GM12891 (cell line): ENCODE data around the gene PLP2.
"Not testable (repeated sequence)": the region's sequence is repeated elsewhere in the genome, so short reads cannot be mapped to it uniquely, and the experiment has no call there.

Source experiments
- DNase-seq: peaks from one replicate; pipeline ENCODE4 v3.0.0; 2011; ENCODE audit warnings: low spot score; ENCODE audit not compliant: insufficient read length
- FAIRE-seq: peaks from 2 replicates; lab custom pipeline; 2011; peaks lifted over from hg19 to GRCh38; lab: Jason Lieb, UNC
- PAX5 ChIP-seq: IDR thresholded peaks from 2 replicates; pipeline ENCODE4 v1.6.1; 2011; ENCODE audit warnings: low read length, moderate library complexity, mild to moderate bottlenecking; ENCODE audit not compliant: insufficient read depth, severe bottlenecking
- POLR2A ChIP-seq: IDR thresholded peaks from 2 replicates; pipeline ENCODE4 v1.6.1; 2011; ENCODE audit warnings: low read depth, low read length, control low read depth
- POLR2AphosphoS5 ChIP-seq: IDR thresholded peaks from 2 replicates; pipeline ENCODE4 v1.6.1; 2011; ENCODE audit warnings: low read depth, low read length, control low read depth
- POU2F2 ChIP-seq: IDR thresholded peaks from 2 replicates; pipeline ENCODE4 v1.6.1; 2011; ENCODE audit warnings: low read depth, mild to moderate bottlenecking, control low read depth, low read length, moderate library complexity
- SPI1 ChIP-seq: IDR thresholded peaks from 2 replicates; pipeline ENCODE4 v1.6.1; 2011; ENCODE audit warnings: low read depth, low read length, control low read depth
- TAF1 ChIP-seq: IDR thresholded peaks from 2 replicates; pipeline ENCODE4 v1.6.1; 2011; ENCODE audit warnings: low read depth, low read length, control low read depth

Gene PLP2

DNA sequence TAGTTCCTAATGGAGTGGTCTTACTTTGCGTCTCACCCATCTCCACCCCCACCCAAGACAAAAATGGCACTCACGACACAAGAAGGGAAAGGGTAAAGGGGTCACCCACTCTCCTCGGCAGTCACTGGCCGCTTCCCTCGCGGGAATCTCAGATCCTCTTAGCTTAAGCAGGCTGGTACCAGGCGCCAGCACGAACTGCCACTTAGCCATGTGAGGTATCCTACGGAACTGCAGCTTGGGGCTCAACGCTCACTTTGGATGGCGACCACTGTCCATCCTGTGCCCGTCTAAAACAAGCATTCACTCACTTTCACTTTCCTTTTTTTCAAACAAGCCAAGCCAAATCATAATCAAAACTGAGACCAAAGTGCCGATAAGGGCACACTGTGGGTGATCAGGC lies 23.8 kb upstream of the PLP2 start:
- no peak for TF ChIP-seq POLR2A
- TF ChIP-seq SPI1 = no peak
- TF ChIP-seq PAX5 = no peak
- TF ChIP-seq POLR2AphosphoS5 = no peak
- no peak for TF ChIP-seq TAF1
- no peak for TF ChIP-seq POU2F2
- no peak for FAIRE-seq
- no peak for DNase-seq

DNA sequence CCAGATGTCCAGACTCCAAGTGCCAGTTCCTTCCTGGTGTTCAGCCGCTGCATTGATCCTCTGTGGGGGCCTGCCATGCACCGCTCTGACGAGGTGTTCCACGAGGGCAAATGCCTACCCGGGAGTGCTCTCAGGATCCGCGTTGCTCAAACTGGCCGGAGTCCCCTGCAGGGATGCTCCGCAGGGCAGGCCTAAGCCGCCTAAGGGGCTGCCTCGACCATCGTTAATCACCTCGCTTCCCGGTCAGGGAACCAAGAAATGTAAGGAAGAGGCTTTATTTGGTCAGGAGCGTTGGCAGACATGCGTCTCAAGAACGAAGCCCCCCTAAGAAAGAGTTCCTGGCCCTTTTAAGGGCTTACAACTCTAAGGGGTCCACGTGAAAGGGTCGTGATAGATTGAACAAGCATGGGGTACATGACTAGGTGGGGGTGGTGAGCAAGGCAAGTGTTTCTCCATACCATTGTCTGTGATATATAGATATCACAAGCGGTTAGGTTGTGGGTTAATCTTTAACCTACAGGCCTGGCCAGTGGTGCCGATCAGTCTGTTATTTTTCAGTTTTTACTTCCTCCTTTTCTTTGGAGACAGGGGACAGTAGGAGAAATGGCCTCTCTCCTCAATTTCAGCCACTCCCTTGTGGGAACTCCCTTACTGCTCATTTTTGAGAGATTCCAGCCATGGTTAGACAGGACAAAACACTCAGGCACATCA lies 23.2 kb upstream of the PLP2 start:
- not testable (repeated sequence) for FAIRE-seq, DNase-seq

DNA sequence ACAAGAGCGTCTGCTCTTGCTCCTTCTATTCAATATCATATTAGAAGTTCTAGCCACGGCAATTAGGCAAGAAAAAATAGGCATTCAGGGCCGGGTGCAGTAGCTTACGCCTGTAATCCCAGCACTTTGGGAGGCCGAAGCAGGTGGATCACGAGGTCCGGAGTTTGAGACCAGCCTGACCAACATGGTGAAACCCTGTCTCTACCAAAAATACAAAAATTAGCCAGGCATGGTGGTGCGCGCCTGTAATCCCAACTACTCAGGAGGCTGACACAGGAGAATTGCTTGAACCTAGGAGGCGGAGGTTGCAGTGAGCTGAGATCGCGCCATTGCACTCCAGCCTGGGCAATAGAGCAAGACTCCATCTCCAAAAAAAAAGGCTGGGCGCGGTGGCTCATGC lies 22.4 kb upstream of the PLP2 start:
- DNase-seq, FAIRE-seq: not testable (repeated sequence)

- FAIRE-seq = no peak
- TF ChIP-seq POU2F2 (no peak), PAX5 (no peak), TAF1 (no peak), SPI1 (no peak), POLR2A (no peak), POLR2AphosphoS5 (no peak)
- DNase-seq = no peak
Measured at GRCh38 chrX:49153467-49153866, 18.2 kb upstream of the PLP2 start.

- no peak for TF ChIP-seq POU2F2
- no peak for TF ChIP-seq SPI1
- TF ChIP-seq TAF1 = no peak
- TF ChIP-seq POLR2A = no peak
- TF ChIP-seq PAX5 = no peak
- TF ChIP-seq POLR2AphosphoS5 = no peak
- FAIRE-seq = peak; percentile 56
Measured at GRCh38 chrX:49155243-49155899, 16.3 kb upstream of the PLP2 start.

GRCh38 chrX:49155900-49156837 lies 15.5 kb upstream of the PLP2 start:
- no peak for TF ChIP-seq PAX5
- no peak for TF ChIP-seq SPI1
- no peak for TF ChIP-seq POU2F2
- no peak for TF ChIP-seq POLR2A
- TF ChIP-seq TAF1 = no peak
- no peak for TF ChIP-seq POLR2AphosphoS5
- no peak for FAIRE-seq
- peak; percentile 70 for DNase-seq

More at GRCh38 chrX:49155243-49155899, 16.3 kb upstream of the PLP2 start:
- no peak for DNase-seq

DNA sequence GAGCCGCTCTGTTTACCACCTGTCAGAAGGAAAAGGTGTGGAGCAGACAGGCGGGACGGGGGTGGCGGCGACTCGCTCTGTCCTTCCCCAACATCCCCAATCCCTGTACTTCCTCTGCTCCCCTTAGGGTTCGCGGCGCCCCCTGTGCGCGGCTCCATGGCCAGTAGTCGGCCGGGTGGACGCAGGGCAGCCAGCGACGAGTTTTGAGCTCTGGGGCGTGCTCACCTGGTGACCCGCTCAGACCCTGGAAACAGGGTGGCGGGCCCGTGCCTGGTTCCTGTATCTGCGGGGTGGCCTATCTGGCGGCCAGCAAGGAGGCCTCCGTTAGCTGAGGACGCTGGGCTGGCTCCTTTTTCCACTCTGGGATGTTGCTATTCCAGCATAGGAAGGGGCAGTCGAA lies 14.5 kb upstream of the PLP2 start:
- DNase-seq = no peak
- no peak for TF ChIP-seq POLR2AphosphoS5
- no peak for TF ChIP-seq POU2F2
- peak; percentile 95 for FAIRE-seq

GRCh38 chrX:49160908-49161307 lies 10.8 kb upstream of the PLP2 start:
- DNase-seq (no peak), FAIRE-seq (no peak)
- TF ChIP-seq PAX5 = no peak
- no peak for TF ChIP-seq TAF1
- TF ChIP-seq POU2F2 = no peak
- no peak for TF ChIP-seq POLR2AphosphoS5
- no peak for TF ChIP-seq SPI1

- DNase-seq = no peak
- no peak for FAIRE-seq
- TF ChIP-seq POU2F2 (no peak), PAX5 (no peak), SPI1 (no peak), POLR2AphosphoS5 (no peak), POLR2A (no peak), TAF1 (no peak)
Measured at GRCh38 chrX:49161632-49162031, 10.1 kb upstream of the PLP2 start.

GRCh38 chrX:49162620-49163019 lies 9.1 kb upstream of the PLP2 start, which contains the start of gene MAGIX:
MAGIX (plus strand) TSS chrX:49162758; CDS start chrX:49162890, 132 bp downstream.
- FAIRE-seq (no peak), DNase-seq (no peak)
- TF ChIP-seq PAX5 (no peak), POU2F2 (no peak), POLR2A (no peak), SPI1 (no peak), TAF1 (no peak), POLR2AphosphoS5 (no peak)
